KMS-11 (cell line): ENCODE data around the gene AWAT1.
"Not testable (repeated sequence)": the region's sequence is repeated elsewhere in the genome, so short reads cannot be mapped to it uniquely, and the experiment has no call there.

Experiments used
- H2AFZ ChIP-seq: fragments of 200-600 bp; sonication (generic); 2 replicates; pipeline ENCODE4 v1.6.1; 2016; ENCODE audit warnings: antibody characterized with exemption, mixed run types, low read depth
- H3K27ac ChIP-seq: fragments of 200-600 bp; sonication (generic); 2 replicates; pipeline ENCODE4 v1.6.1; 2016; ENCODE audit warnings: mild to moderate bottlenecking, mixed run types
- H3K27me3 ChIP-seq: fragments of 200-600 bp; sonication (generic); 2 replicates; pipeline ENCODE4 v1.6.1; 2017; ENCODE audit warnings: mild to moderate bottlenecking, low read depth, mixed run types, moderate library complexity; ENCODE audit not compliant: insufficient read depth
- H3K36me3 ChIP-seq: fragments of 200-600 bp; sonication (generic); 2 replicates; pipeline ENCODE4 v1.6.1; 2017; ENCODE audit warnings: mild to moderate bottlenecking, mixed run types; ENCODE audit not compliant: insufficient read depth
- H3K4me1 ChIP-seq: fragments of 200-600 bp; sonication (generic); 2 replicates; pipeline ENCODE4 v1.6.1; 2016; ENCODE audit warnings: mild to moderate bottlenecking, low read depth, mixed run types; ENCODE audit not compliant: poor library complexity, severe bottlenecking
- H3K4me2 ChIP-seq: fragments of 200-600 bp; sonication (generic); 2 replicates; pipeline ENCODE4 v1.7.0; 2016; ENCODE audit warnings: mild to moderate bottlenecking, mixed run types
- H3K4me3 ChIP-seq: fragments of 200-600 bp; sonication (generic); IDR thresholded peaks from 2 replicates; pipeline ENCODE4 v1.6.1; 2017; ENCODE audit warnings: low read depth, low read length, mixed read lengths; ENCODE audit not compliant: insufficient read depth
- H3K79me2 ChIP-seq: fragments of 200-600 bp; sonication (generic); 2 replicates; pipeline ENCODE4 v1.6.1; 2016; ENCODE audit warnings: low read depth, mixed run types; ENCODE audit not compliant: insufficient read depth
- H3K9ac ChIP-seq: fragments of 200-600 bp; sonication (generic); 2 replicates; pipeline ENCODE4 v1.6.1; 2016; ENCODE audit warnings: mild to moderate bottlenecking, mixed run types
- H4K20me1 ChIP-seq: fragments of 200-600 bp; sonication (generic); 2 replicates; pipeline ENCODE4 v1.6.1; 2016; ENCODE audit warnings: mild to moderate bottlenecking, mixed run types; ENCODE audit not compliant: insufficient read depth
- TF ChIP-seq, protein P1 (sequence below): fragments of 200-600 bp; sonication (generic); conservative IDR thresholded peaks from 2 replicates; pipeline ENCODE4 v1.6.1; 2017; ENCODE audit warnings: low read depth, mild to moderate bottlenecking, antibody characterized with exemption, low read length, moderate library complexity, mixed read lengths

Gene AWAT1

DNA sequence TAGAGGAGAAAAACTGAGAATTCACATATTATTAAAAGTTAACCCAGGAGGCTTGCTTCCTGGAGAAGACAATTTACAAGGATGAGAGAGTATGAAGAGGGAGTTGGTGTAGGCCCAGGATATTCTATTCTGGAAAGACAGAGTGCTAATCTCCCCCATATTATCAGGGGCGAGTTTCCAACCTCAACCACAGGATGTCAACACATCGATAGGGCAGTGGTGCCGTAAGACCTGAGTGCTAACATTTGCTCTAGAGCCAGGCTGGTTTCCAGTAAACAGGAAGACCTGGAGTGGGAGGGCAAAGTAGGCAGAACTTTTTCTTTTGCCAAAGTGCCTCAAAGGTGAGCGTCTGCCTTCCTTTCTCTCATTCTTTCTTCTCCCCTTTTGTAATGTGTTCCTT lies 2.8 kb upstream of the AWAT1 start:
- no peaks in the 10 kb centered on the region for H3K36me3 ChIP-seq
- no peaks in the 10 kb centered on the region for H3K27me3 ChIP-seq
- H4K20me1 ChIP-seq: no peaks in the 10 kb centered on the region
- no peak overlapping the region for H3K9ac ChIP-seq
- no peak overlapping the region for H3K4me3 ChIP-seq
- no peaks in the 10 kb centered on the region for H3K4me1 ChIP-seq
- H3K4me2 ChIP-seq: no peak overlapping the region
- no peaks in the 10 kb centered on the region for H3K79me2 ChIP-seq
- TF ChIP-seq, protein P1, sequence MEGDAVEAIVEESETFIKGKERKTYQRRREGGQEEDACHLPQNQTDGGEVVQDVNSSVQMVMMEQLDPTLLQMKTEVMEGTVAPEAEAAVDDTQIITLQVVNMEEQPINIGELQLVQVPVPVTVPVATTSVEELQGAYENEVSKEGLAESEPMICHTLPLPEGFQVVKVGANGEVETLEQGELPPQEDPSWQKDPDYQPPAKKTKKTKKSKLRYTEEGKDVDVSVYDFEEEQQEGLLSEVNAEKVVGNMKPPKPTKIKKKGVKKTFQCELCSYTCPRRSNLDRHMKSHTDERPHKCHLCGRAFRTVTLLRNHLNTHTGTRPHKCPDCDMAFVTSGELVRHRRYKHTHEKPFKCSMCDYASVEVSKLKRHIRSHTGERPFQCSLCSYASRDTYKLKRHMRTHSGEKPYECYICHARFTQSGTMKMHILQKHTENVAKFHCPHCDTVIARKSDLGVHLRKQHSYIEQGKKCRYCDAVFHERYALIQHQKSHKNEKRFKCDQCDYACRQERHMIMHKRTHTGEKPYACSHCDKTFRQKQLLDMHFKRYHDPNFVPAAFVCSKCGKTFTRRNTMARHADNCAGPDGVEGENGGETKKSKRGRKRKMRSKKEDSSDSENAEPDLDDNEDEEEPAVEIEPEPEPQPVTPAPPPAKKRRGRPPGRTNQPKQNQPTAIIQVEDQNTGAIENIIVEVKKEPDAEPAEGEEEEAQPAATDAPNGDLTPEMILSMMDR: no peak
- no peak overlapping the region for H2AFZ ChIP-seq
- H3K27ac ChIP-seq: no peak overlapping the region

DNA sequence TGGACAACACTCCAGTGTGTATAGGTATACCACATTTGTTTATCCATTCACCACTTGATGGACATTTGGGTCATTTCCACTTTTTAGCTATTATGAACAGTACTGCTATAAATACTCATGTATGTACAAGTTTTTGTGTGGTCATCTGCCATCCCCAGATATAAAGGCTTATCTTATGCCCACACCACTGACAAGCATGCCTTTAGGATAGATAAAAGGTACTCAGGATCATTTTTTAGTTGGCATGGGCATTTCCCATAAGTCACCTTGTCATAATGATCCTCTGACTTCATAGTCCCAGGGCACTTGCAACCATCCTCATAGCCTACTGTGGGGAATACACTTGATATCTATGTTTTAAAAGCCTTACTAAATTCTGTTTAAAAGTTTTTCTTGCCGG lies 6.3 kb downstream of the AWAT1 start:
- H3K27me3 ChIP-seq: no peaks in the 10 kb centered on the region
- no peak overlapping the region for H3K9ac ChIP-seq
- no peak overlapping the region for H3K4me2 ChIP-seq
- H3K27ac ChIP-seq: no peak overlapping the region
- H4K20me1 ChIP-seq: no peaks in the 10 kb centered on the region
- no peak overlapping the region for H3K4me3 ChIP-seq
- no peaks in the 10 kb centered on the region for H3K36me3 ChIP-seq
- TF ChIP-seq, protein P1: no peak
- no peaks in the 10 kb centered on the region for H3K4me1 ChIP-seq
- H3K79me2 ChIP-seq: no peaks in the 10 kb centered on the region
- no peak overlapping the region for H2AFZ ChIP-seq

DNA sequence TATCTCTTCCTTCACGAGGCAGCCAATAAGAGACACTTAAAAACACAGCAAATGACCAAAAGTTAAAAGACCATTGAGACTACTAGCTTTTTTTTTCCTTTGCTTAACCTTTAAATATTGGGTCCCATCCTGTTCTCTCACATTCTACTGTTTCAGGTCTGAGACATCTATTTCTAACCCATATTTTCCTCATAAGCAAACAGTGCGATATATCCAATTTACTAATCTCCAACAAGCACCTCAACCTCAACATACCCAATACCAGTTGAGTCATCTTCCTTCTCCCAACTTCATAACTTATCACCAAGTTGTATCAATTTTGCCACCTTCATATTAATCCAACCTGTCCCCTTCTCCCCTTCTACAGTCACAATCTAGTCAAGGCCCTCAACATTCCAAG lies 7.0 kb downstream of the AWAT1 start:
- H3K4me2 ChIP-seq: no peak overlapping the region
- no peak overlapping the region for H3K9ac ChIP-seq
- no peaks in the 10 kb centered on the region for H3K27me3 ChIP-seq
- H3K4me1 ChIP-seq: no peaks in the 10 kb centered on the region
- TF ChIP-seq, protein P1: no peak
- H3K79me2 ChIP-seq: no peaks in the 10 kb centered on the region
- no peak overlapping the region for H3K27ac ChIP-seq
- H4K20me1 ChIP-seq: no peaks in the 10 kb centered on the region
- no peaks in the 10 kb centered on the region for H3K36me3 ChIP-seq
- no peak overlapping the region for H3K4me3 ChIP-seq
- no peak overlapping the region for H2AFZ ChIP-seq

DNA sequence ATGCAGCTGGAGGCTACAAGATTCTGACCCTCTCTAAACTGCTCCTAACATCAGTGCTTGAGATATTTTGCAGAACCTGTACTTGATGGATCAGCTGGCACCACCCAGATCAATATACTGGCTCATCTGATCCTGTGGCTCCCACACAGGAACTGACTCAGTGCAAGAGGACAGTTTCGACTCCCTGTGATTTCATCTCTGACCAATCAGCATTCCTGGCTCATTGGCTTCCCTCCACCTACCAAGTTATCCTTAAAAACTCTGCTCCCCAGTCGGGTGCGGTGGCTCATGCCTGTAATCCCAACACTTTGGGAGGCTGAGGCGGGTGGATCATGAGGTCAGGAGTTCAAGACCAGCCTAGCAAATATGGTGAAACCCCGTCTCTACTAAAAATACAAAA lies 9.1 kb downstream of the AWAT1 start:
- not testable (repeated sequence) for H3K9ac ChIP-seq, H3K27ac ChIP-seq, H3K4me1 ChIP-seq

DNA sequence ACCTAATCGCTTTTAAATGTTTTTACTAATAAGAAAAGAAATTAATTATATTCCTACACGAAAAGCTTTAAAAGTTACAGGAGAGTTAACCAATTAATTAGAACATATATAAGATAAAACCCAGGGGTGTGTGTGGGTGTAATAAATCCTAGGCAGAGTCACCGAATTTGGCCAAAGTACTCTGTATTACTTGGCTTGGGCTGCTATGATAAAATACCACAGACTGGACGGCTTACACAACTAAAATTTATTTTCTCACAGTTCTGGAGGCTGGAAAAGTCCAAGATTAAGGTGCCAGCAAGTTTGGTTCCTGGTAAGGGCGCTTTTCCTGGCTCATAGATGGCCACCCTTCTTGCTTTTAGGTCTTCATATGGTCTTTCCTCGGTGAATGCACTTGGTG lies 10.4 kb downstream of the AWAT1 start:
- H3K4me1 ChIP-seq: no peaks in the 10 kb centered on the region
- no peaks in the 10 kb centered on the region for H3K27me3 ChIP-seq
- H3K4me3 ChIP-seq: no peak overlapping the region
- no peak overlapping the region for H3K27ac ChIP-seq
- H3K4me2 ChIP-seq: no peak overlapping the region
- no peaks in the 10 kb centered on the region for H3K36me3 ChIP-seq
- no peaks in the 10 kb centered on the region for H3K79me2 ChIP-seq
- no peak overlapping the region for H3K9ac ChIP-seq
- TF ChIP-seq, protein P1: no peak
- H4K20me1 ChIP-seq: no peaks in the 10 kb centered on the region
- H2AFZ ChIP-seq: no peak overlapping the region

More for the DNA sequence above, 9.1 kb downstream of the AWAT1 start:
- not testable (repeated sequence) for H3K79me2 ChIP-seq, H3K4me3 ChIP-seq, H3K27me3 ChIP-seq, H4K20me1 ChIP-seq, H3K4me2 ChIP-seq, H2AFZ ChIP-seq, H3K36me3 ChIP-seq
